22Rv1 (cell line): ENCODE measurements around the gene LDAF1.

ENCODE experiments used
- CTCF ChIP-seq: fragments of 450-650 bp; IDR thresholded peaks from 2 replicates; pipeline ENCODE4 v1.5.1; 2017; ENCODE audit warnings: mild to moderate bottlenecking
- ZFX ChIP-seq: fragments of 450-650 bp; IDR thresholded peaks from 2 replicates; pipeline ENCODE4 v1.6.1; 2017; ENCODE audit warnings: antibody characterized with exemption, borderline replicate concordance

- TF ChIP-seq CTCF: no peak
- no peak for TF ChIP-seq ZFX
Observed at GRCh38 chr16:21161211-21161610, 2.7 kb downstream of the LDAF1 start.
